Vagina (tissue), 2 donors: ENCODE data around the gene SMCO1. TPM values are rescaled to one million over a fixed set of nuclear protein-coding genes. Genes with fewer than 3 reads are reported as not detected.
"Not testable (repeated sequence)": the region's sequence is repeated elsewhere in the genome, so short reads cannot be mapped to it uniquely, and the experiment has no call there.

Experiments used
- DNase-seq, 2 donors: peaks; one replicate each; pipeline ENCODE4 v3.0.0-alpha.2; 2017; ENCODE audit errors: extremely low spot score in 2 of 2
- H3K27ac ChIP-seq: fragments of 200-600 bp; sonication (generic); one replicate; pipeline ENCODE4 v1.5.1; 2019
- H3K27me3 ChIP-seq: fragments of 200-600 bp; sonication (generic); one replicate; pipeline ENCODE4 v1.5.1; 2019
- H3K36me3 ChIP-seq, 2 donors: fragments of 200-600 bp; sonication (generic); one replicate each; pipeline ENCODE4 v1.5.1; 2017 to 2019
- H3K4me1 ChIP-seq: fragments of 200-600 bp; sonication (generic); one replicate; pipeline ENCODE4 v1.5.1; 2019
- H3K4me3 ChIP-seq, 2 donors: fragments of 200-600 bp; sonication (generic); 1 replicate in 1 of 2; 2 replicates in 1 of 2; pipeline ENCODE4 v1.5.1; 2016 to 2019
- H3K9me3 ChIP-seq: fragments of 200-600 bp; sonication (generic); one replicate; pipeline ENCODE4 v1.5.1; 2019
- POLR2A ChIP-seq, 2 donors: fragments of 450-650 bp; IDR thresholded peaks; one replicate each; pipeline ENCODE4 v1.6.1; 2017; ENCODE audit warnings: antibody characterized with exemption in 2 of 2, mild to moderate bottlenecking in 2 of 2, moderate library complexity in 2 of 2
- POLR2AphosphoS5 ChIP-seq, 2 donors: sonication (generic); formaldehyde crosslinking; IDR thresholded peaks; one replicate each; pipeline ENCODE4 v1.9.0; 2017; ENCODE audit warnings: antibody characterized with exemption in 2 of 2, mild to moderate bottlenecking in 2 of 2, low read depth in 1 of 2; ENCODE audit not compliant: insufficient read depth in 1 of 2
- intact Hi-C: fragments of 100-400 bp; cut with DNase I; formaldehyde crosslinking; loops from one replicate; pipeline ENCODE4 v1.15.1; 2023
- total RNA-seq: library from RNA; depleted of rRNA; stranded (reverse); fragments of >200 nt; gene quantifications from one replicate; pipeline ENCODE4 v1.2.3, GENCODE V29; 2016
- TF ChIP-seq, protein P1 (sequence below), 3 experiments: fragments of 450-650 bp in 2 of 3; fragments of 200-600 bp in 1 of 3; sonication (generic) in 1 of 3; IDR thresholded peaks; one replicate each; pipeline ENCODE4 v1.5.1; 2017 to 2019; ENCODE audit warnings: antibody characterized with exemption in 3 of 3, mild to moderate bottlenecking in 2 of 3, moderate library complexity in 2 of 3

Gene SMCO1
- total RNA-seq, 1 donor from 2014 or later: not detected

DNA sequence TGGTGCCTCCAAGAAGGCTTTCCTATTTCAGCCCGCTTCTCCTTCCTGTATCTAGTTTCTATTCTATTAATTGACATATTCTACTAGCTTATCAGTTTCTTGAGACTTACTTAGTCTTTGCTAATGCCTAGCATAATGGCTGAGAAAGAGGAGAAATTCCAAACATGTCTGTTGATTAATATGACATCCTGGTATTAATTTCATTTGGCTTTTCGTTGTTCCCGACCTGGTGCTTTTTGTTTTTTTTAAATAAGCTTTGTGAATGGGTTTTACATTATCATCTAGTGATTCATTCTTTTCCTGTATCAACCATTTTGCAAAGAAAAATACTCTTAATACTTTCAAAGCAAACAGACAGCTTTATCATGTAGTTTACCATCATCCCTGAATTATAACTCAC is 40.1 kb upstream of the SMCO1 start:
- Histone ChIP-seq H3K27ac (no peak overlapping the region), H3K27me3 (no peaks in the 10 kb centered on the region), H3K4me3 (no peak overlapping the region), H3K36me3 (peaks cover 0 to 6% of the 10 kb centered on the region in 2 donors), H3K4me1 (no peaks in the 10 kb centered on the region), H3K9me3 (no peaks in the 10 kb centered on the region)
- no peak for DNase-seq
- TF ChIP-seq POLR2AphosphoS5 (IDR thresholded peaks at IDR 0.05; ENCODE audit: insufficient read depth in 1 of 2, low read depth in 1 of 2): no peak
- no peak for TF ChIP-seq POLR2A (IDR thresholded peaks at IDR 0.05)
- TF ChIP-seq, protein P1, sequence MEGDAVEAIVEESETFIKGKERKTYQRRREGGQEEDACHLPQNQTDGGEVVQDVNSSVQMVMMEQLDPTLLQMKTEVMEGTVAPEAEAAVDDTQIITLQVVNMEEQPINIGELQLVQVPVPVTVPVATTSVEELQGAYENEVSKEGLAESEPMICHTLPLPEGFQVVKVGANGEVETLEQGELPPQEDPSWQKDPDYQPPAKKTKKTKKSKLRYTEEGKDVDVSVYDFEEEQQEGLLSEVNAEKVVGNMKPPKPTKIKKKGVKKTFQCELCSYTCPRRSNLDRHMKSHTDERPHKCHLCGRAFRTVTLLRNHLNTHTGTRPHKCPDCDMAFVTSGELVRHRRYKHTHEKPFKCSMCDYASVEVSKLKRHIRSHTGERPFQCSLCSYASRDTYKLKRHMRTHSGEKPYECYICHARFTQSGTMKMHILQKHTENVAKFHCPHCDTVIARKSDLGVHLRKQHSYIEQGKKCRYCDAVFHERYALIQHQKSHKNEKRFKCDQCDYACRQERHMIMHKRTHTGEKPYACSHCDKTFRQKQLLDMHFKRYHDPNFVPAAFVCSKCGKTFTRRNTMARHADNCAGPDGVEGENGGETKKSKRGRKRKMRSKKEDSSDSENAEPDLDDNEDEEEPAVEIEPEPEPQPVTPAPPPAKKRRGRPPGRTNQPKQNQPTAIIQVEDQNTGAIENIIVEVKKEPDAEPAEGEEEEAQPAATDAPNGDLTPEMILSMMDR (IDR thresholded peaks at IDR 0.05): no peak
- intact Hi-C loops: no loop called here

DNA sequence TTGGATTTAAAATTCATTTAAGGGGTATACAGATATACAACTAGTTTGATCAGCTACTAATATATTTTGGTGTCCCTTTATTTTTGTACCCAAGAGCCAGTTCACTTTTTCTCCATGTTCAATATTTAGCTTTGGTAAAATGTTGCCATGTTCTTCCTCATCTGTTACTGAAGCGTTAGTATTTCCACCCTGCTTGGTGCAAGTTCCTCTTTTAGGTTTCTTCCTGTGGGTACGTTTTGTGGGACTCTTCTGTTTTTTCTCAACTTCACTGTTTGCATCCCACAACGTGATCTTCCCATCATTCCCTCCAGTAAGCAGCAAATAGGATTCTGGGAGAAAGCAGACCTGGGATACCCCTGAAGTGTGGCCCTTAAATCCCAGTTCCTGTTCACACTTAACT is 39.1 kb upstream of the SMCO1 start:
- no peaks in the 10 kb centered on the region for H3K9me3 ChIP-seq
- peaks cover 0 to 2% of the 10 kb centered on the region in 2 donors for H3K36me3 ChIP-seq
- no peak overlapping the region for H3K4me3 ChIP-seq
- H3K27me3 ChIP-seq: no peaks in the 10 kb centered on the region
- no peak for DNase-seq
- intact Hi-C loops: no loop called here
- H3K27ac ChIP-seq: no peak overlapping the region
- TF ChIP-seq, protein P1 (IDR thresholded peaks at IDR 0.05): no peak
- no peak for TF ChIP-seq POLR2A (IDR thresholded peaks at IDR 0.05)
- no peak for TF ChIP-seq POLR2AphosphoS5 (IDR thresholded peaks at IDR 0.05; ENCODE audit: insufficient read depth in 1 of 2, low read depth in 1 of 2)
- H3K4me1 ChIP-seq: no peaks in the 10 kb centered on the region

DNA sequence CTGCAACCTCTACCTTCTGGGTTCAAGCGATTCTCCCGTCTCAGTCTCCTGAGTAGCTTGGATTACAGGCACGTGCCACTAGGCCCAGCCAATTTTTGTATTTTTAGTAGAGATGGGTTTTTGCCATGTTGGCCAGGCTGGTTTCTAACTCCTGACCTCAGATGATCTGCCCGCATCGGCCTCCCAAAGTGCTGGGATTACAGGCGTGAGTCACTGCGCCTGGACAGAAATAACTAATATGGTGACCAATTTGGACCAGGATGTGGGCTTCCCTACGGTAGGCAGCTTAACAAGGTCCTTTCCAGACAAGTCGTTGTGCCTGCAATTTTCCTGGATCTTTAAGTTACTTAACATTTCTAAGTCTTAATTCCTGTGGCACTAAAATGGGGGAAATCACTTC is 38.4 kb upstream of the SMCO1 start:
- no peak for TF ChIP-seq POLR2A (IDR thresholded peaks at IDR 0.05)
- no peak for TF ChIP-seq POLR2AphosphoS5 (IDR thresholded peaks at IDR 0.05; ENCODE audit: insufficient read depth in 1 of 2, low read depth in 1 of 2)
- TF ChIP-seq, protein P1 (IDR thresholded peaks at IDR 0.05): no peak
- DNase-seq: no peak
- H3K36me3 ChIP-seq: no peaks in the 10 kb centered on the region
- H3K27ac ChIP-seq: no peak overlapping the region
- H3K4me3 ChIP-seq: no peak overlapping the region
- no peaks in the 10 kb centered on the region for H3K27me3 ChIP-seq
- no peaks in the 10 kb centered on the region for H3K9me3 ChIP-seq
- H3K4me1 ChIP-seq: no peaks in the 10 kb centered on the region
- intact Hi-C loops: no loop called here

DNA sequence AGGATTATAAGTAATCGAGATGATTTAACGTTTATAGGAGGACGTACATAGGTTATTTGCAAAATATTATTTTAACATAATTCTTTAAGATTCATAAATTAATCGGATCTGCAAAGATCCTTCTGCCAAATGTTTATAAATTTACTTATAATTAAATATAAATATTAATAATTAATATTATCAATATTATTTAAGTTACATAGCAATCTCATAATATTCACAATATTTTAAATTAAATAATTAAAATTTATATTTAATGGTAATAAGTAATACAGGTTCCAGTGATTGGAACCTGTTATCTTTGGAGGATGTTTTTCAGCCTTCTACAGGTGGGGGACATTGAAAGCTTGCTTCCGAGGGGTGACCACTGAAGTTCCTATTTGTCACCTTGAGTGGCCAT is 37.1 kb upstream of the SMCO1 start:
- H3K36me3 ChIP-seq: no peaks in the 10 kb centered on the region
- no peaks in the 10 kb centered on the region for H3K9me3 ChIP-seq
- intact Hi-C loops: no loop called here
- H3K27ac ChIP-seq: no peak overlapping the region
- no peaks in the 10 kb centered on the region for H3K27me3 ChIP-seq
- no peak overlapping the region for H3K4me3 ChIP-seq
- DNase-seq: no peak
- TF ChIP-seq POLR2AphosphoS5 (IDR thresholded peaks at IDR 0.05; ENCODE audit: insufficient read depth in 1 of 2, low read depth in 1 of 2) (no peak), POLR2A (IDR thresholded peaks at IDR 0.05) (no peak)
- TF ChIP-seq, protein P1 (IDR thresholded peaks at IDR 0.05): no peak
- no peaks in the 10 kb centered on the region for H3K4me1 ChIP-seq

DNA sequence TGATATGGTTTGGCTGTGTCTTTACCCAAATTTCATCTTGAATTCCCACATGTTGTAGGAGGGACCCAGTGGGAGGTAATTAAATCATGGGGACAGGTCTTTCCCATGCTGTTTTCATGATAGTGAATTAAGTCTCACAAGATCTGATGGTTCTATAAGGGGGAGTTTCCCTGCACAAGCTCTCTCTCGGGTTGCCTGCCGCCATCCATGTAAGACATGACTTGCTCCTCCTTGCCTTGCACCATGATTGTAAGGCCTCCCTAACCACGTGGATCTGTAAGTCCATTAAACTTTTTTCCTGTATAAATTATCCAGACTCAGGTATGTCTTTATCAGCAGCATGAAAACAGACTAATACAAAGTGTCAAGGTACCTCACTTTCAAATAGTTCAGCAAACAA is 35.0 kb upstream of the SMCO1 start:
- H3K27ac ChIP-seq, DNase-seq, H3K27me3 ChIP-seq, H3K4me3 ChIP-seq, H3K4me1 ChIP-seq, H3K9me3 ChIP-seq, H3K36me3 ChIP-seq, intact Hi-C loops: not testable (repeated sequence)

DNA sequence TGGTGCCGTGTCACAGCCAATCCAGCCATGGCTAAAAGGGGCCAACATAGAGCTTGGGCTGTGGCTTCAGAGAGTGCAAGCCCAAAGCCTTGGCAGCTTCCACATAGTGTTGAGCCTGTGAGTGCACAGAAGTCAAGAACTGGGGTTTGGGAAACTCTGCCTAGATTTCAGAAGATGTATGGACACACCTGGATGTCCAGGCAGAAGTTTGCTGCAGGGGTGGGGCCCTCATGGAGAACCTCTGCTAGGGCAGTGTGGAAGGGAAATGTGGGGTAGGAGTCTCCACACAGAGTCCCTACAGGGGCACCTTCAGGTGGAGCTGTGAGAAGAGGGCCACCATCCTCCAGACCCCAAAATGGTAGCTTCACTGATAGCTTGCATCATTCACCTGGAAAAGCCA is 34.2 kb upstream of the SMCO1 start:
- H3K9me3 ChIP-seq, H3K4me1 ChIP-seq, DNase-seq, H3K4me3 ChIP-seq, H3K27me3 ChIP-seq, H3K27ac ChIP-seq, H3K36me3 ChIP-seq: not testable (repeated sequence)
- intact Hi-C loops: loop anchor here (10.0 kb wide), 1 partner anchor 755 kb away; no protein-coding TSS in a partner anchor
